Jurkat, Clone E6-1 (cell line): ENCODE measurements around the gene SNX10.

ENCODE experiments used
- DNase-seq: peaks from one replicate; pipeline ENCODE4 v3.0.0-alpha.2; 2011; ENCODE audit warnings: low read depth, low spot score
- H3K4me3 ChIP-seq: 2 replicates; pipeline ENCODE4 v1.5.1; 2011; ENCODE audit warnings: mild to moderate bottlenecking, low read length, control low read depth, moderate library complexity

The SNX10 gene

GRCh38 chr7:26357799-26358151, 66.1 kb downstream of the SNX10 start:
- no peak for DNase-seq
- H3K4me3 ChIP-seq = no peak overlapping the region

GRCh38 chr7:26360650-26361049, 69.0 kb downstream of the SNX10 start:
- H3K4me3 ChIP-seq = no peak overlapping the region
- no peak for DNase-seq

DNA sequence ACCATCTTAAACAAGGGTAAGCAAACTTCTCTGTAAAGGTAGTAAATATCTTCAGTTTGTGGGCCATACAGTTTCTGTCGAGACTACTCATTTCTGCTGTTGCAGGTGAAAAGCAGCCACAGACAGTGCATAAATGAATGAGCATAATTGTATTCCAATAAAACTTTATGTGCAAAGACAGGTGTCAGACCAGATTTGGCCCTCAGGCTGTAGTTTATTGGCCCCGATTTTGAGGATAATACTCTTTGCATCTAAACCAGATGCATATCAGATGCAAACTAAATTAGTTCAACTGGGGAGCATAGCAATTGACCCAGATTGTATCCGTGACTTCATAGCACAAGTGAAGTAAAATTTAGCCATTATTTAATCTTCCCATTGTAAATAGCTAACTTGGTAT, 70.0 kb downstream of the SNX10 start:
- no peak for DNase-seq
- no peak overlapping the region for H3K4me3 ChIP-seq

DNA sequence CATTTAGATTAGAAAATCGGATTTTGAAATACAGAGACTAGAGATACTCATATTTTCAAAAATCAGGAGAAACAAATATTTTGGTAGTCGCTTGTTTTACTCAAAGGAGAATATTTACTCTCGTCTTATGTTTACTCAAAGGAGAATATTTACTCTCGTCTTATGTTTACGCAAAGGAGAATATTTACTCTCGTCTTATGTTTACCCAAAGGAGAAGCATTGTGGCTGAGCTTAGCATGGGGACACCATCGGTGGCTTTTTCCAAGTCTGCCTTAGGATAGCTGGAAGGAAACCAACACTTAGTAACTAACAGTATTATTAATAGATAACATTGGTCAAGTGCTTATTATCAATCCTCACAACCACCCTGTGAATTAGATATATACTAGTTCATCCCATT, 71.8 kb downstream of the SNX10 start:
- no peak overlapping the region for H3K4me3 ChIP-seq
- no peak for DNase-seq

DNA sequence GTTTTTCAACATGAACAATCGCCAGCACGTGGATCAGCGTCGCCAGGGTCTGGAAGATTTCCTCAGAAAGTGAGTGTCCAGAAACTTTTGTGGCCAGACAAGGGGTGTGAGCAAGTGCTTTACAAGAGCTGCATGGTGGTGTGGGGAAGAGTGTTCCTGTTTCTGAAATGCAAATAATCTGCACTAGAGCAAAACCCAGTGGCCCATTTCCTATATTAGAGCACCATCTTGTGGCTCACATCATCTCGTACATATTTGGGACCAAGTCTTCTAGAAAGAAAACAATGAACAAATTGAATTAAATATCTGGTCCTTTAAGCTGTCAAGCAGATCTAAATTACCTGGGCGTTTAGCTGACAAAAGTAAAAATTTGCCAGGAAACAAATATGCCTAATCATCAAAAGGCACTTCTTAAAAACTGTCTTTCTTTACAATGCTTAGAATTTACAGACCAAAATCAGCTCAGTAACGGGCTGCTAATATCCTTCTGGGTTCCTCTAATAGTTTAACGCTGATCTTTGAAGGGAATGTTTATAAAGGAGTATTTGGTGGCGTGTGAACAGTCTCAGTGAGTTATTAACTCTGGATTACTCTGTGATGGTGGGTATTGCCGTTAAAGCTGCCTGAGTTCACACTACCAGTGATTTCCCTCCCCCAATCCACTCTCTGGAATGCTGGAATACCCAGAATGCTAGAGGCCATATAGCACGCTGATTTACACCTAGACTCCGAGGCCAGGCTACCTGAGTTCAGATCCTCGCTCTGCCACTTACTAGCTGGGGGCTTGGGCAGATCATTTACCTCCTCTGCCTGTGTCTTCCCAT, 73.6 kb downstream of the SNX10 start:
- H3K4me3 ChIP-seq = no peak overlapping the region
- DNase-seq = peak; percentile 59

DNA sequence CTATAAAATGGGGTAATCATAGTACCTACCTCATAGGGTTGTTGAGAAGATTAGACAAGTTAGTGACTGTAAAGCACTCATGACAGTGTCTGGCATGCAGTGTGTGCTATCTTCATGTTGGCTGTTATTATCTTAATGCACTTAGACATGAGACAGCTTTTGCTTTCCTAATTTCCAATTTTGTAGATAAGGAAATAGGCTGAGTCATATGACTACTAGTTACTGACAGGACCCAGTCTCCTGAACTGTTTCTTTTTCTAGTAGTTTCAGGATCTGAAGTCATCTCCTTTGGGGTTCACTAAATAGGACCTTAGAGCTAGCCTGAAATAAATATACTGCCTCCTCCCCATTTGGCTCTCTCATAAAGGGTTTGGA, 74.2 kb downstream of the SNX10 start:
- no peak for DNase-seq
- no peak overlapping the region for H3K4me3 ChIP-seq

DNA sequence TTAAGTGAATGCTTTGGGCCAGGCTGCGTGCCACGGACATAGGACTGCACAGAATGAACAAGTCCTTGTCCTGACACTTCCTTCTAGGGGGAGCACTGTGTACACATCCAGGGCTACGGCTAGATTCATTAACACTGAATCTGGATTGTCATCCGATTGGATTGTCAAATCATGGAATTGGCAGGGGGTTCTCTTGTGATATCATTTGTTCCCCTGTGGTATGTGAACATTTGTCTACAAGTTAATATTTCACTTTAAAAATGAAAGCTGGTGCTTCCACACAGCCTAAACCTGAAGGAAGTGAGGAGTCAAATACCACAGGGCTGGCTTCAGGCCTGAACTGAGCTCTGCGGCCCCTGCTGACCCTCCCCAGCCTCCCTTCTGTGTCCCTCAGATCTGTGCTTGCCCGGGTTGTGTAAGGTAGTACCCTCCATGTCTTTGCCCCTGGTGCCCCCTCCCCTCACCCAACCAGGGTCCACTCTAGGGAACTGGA, 75.6 kb downstream of the SNX10 start:
- DNase-seq = no peak
- no peak overlapping the region for H3K4me3 ChIP-seq

- no peak overlapping the region for H3K4me3 ChIP-seq
- no peak for DNase-seq
Observed at GRCh38 chr7:26368542-26368941, 76.9 kb downstream of the SNX10 start.

DNA sequence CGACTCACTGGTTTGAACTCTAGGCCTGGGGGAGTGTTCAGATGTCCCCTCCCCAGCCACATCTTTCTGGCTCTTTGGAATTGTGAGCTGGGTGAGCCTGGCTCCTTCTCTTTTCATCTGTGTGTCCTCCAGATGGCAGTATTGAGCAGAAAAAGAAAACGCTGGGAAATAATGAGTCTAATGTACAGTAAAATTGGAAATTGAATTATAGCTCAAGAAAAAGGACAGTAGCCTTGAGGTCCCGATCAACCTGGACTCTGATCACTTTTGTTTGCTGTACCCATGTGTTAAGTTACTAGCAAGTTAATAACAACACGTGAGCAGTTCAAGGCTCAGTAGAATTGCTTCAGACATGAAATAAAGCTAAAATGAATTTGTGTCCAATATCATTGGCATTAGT, 77.9 kb downstream of the SNX10 start:
- H3K4me3 ChIP-seq = peak overlapping the region; percentile 16; the same call in 1 of the 2 replicates
- peak; percentile 28 for DNase-seq

- H3K4me3 ChIP-seq = peak overlapping the region; percentile 16; the same call in 1 of the 2 replicates
- peak; percentile 47 for DNase-seq
Observed at GRCh38 chr7:26370011-26370410, 78.3 kb downstream of the SNX10 start.

GRCh38 chr7:26372249-26372648, 80.6 kb downstream of the SNX10 start:
- no peak for DNase-seq

GRCh38 chr7:26372704-26373103, 81.0 kb downstream of the SNX10 start:
- no peak overlapping the region for H3K4me3 ChIP-seq
- DNase-seq = no peak

More at GRCh38 chr7:26372249-26372648, 80.6 kb downstream of the SNX10 start:
- no peak overlapping the region for H3K4me3 ChIP-seq

GRCh38 chr7:26374647-26375373, 83.1 kb downstream of the SNX10 start:
- no peak for DNase-seq
- no peak overlapping the region for H3K4me3 ChIP-seq

DNA sequence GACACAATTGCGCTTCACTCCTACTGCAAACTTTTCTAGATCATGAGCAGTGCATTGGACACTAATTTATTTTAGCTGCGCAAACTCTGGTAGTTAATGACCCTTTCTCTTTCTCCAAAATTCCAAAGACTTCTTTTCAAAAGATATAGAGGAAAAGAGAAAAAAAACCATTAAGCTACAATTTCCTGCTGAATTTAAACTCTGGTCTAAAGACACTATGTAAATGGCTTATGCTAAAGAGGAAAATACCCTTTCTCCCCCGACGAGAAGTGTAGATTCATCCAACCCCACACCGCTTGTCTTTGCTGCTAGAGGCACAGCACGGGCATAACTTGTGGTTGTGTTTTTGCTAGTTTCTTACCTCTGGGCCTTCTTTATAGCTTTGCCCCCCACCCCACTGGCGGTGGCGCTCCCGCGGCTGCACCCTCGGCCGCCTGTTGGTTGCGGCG, 84.1 kb downstream of the SNX10 start:
- H3K4me3 ChIP-seq = peak overlapping the region; percentile 32
- no peak for DNase-seq

GRCh38 chr7:26376175-26376917, 84.7 kb downstream of the SNX10 start:
- no peak for DNase-seq
- H3K4me3 ChIP-seq = no peak overlapping the region; the same call in 1 of the 2 replicates

DNA sequence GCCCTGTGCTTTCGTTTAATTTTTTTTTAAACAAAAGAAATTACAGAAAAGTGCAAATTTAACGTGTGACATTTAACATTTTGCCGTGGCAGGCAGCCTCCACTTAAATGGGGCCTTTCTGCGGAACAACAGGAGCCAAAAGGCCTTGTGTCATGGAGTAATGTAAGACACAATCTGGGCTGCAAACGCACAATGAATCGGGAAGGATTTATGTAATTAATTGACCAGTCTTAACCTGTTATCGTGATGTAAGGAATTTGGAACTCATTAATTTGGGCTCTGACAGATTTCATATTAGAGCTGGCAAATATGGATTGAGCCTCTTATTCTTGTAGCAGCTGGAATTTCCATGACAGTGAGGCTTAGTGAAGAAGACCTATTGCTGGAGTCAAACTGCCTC, 86.4 kb downstream of the SNX10 start:
- H3K4me3 ChIP-seq = no peak overlapping the region
- no peak for DNase-seq

DNA sequence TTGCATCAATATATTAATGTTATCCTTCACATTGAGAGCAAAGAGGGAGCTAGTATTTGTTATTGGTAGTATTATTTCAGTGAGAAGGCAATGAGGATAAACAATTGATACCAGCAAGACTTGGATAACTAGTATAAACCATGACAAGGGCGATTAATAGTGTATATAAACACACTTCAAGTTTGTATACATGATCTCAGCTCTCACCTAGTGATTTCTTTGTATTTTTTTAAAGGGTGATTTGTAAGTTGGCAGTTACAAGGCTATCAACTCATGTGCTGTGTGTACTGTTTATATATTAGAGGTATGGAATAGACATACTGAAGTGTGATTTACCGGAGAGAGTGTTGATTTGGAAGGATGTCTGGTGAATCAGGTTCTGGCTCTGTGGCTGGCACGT, 88.0 kb downstream of the SNX10 start:
- no peak for DNase-seq

DNA sequence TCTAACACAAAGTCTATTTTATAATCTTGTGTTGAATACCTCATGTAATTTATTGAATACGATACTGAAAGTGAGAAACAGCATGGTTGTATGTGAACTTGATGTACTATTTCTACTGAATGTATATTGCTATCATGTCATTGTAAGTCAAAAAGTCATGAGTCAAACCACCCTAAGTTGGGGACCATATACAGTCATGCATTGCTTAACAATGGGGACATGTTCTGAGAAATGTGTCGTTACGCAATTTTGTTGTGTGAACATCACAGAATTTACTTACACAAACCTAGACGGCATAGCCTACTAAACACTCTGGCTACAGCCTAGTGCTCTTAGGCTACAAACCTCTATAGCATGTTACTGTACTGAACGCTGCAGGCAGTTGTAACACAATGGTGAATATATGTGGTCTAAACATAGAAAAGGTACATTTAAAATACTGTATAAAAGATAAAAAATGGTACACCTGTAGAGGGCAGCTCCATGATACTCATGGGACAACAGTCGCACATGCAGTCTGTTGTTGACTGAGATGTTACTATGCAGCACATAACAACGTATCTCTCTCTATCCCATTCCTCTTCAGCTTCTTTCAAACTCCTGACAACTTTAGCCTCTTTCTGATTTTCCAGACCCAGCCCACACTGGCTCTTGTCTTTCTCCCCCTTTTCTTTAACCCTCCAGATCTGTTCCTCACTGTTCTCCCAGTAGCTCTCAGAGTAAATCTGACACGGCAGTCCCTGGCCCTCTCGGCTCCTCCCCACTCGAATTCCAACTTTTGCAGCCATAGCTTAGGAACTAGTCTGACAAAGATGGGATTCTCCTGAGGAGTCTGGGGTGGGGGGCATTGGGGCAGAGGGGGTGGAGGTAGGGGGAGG, 90.1 kb downstream of the SNX10 start:
- DNase-seq = no peak
- no peak overlapping the region for H3K4me3 ChIP-seq

More for the DNA sequence above, 88.0 kb downstream of the SNX10 start:
- no peak overlapping the region for H3K4me3 ChIP-seq

- H3K4me3 ChIP-seq = no peak overlapping the region
- no peak for DNase-seq
Observed at GRCh38 chr7:26385240-26385639, 93.6 kb downstream of the SNX10 start.
